ENCODE data around the gene SEPTIN3.
"Not testable (repeated sequence)": the region's sequence is repeated elsewhere in the genome, so short reads cannot be mapped to it uniquely, and the experiment has no call there.

SEPTIN3 gene

GRCh38 chr22:41940832-41941765, 28.1 kb upstream of the SEPTIN3 start:
- no peak for DNase-seq

- DNase-seq: no peak
Measured at GRCh38 chr22:41943661-41944209, 25.5 kb upstream of the SEPTIN3 start.

GRCh38 chr22:41946629-41947423, 22.4 kb upstream of the SEPTIN3 start, which contains the start of gene CENPM:
Gene CENPM, minus strand, starts transcription at chr22:41947152. Its CDS starts 76 bp downstream, at chr22:41947076.
- DNase-seq: peak; percentile 28

GRCh38 chr22:41947424-41948080, 21.7 kb upstream of the SEPTIN3 start:
- no peak for DNase-seq

GRCh38 chr22:41948142-41948541, 21.1 kb upstream of the SEPTIN3 start:
- DNase-seq: no peak

- not testable (repeated sequence) for DNase-seq
Measured at GRCh38 chr22:41948928-41949296, 20.3 kb upstream of the SEPTIN3 start.

GRCh38 chr22:41949297-41949965, 19.8 kb upstream of the SEPTIN3 start:
- DNase-seq: no peak

GRCh38 chr22:41951898-41952474, 17.3 kb upstream of the SEPTIN3 start, which contains the start of gene SMIM45:
Gene SMIM45, plus strand, starts transcription at chr22:41952150.
- no peak for DNase-seq

GRCh38 chr22:41952713-41953112, 16.5 kb upstream of the SEPTIN3 start:
- no peak for DNase-seq

- no peak for DNase-seq
Measured at GRCh38 chr22:41957941-41958556, 11.2 kb upstream of the SEPTIN3 start.

GRCh38 chr22:41963453-41964111, 5.7 kb upstream of the SEPTIN3 start:
- no peak for DNase-seq

- DNase-seq: no peak
Measured at GRCh38 chr22:41964112-41964491, 5.1 kb upstream of the SEPTIN3 start.

GRCh38 chr22:41966225-41966606, 3.0 kb upstream of the SEPTIN3 start:
- no peak for DNase-seq

- no peak for DNase-seq
Measured at GRCh38 chr22:41966607-41967240, 2.5 kb upstream of the SEPTIN3 start.

- DNase-seq: no peak
Measured at GRCh38 chr22:41968601-41969000, 642 bp upstream of the SEPTIN3 start.

GRCh38 chr22:41970601-41971000, 1.4 kb downstream of the SEPTIN3 start:
- no peak for DNase-seq

GRCh38 chr22:41971431-41971830, 2.2 kb downstream of the SEPTIN3 start:
- DNase-seq: no peak

- no peak for DNase-seq
Measured at GRCh38 chr22:41974691-41975290, 5.5 kb downstream of the SEPTIN3 start.

GRCh38 chr22:41975299-41976069, 6.2 kb downstream of the SEPTIN3 start:
- no peak for DNase-seq
